Measurements from ENCODE around the gene LHFPL3.

Gene LHFPL3

GRCh38 chr7:104434129-104434528 lies 105.7 kb downstream of the LHFPL3 start:
- no peak for DNase-seq (ENCODE audit: extremely low read depth, low read depth)
- TF ChIP-seq CTCF (IDR thresholded peaks at IDR 0.05; ENCODE audit: low read depth, low read length) = no peak

- no peak for DNase-seq (ENCODE audit: extremely low read depth, low read depth)
- no peak for TF ChIP-seq CTCF (IDR thresholded peaks at IDR 0.05; ENCODE audit: low read depth, low read length)
Observed at GRCh38 chr7:104442481-104442880, 114.1 kb downstream of the LHFPL3 start.

- no peak for DNase-seq (ENCODE audit: extremely low read depth, low read depth)
- TF ChIP-seq CTCF (IDR thresholded peaks at IDR 0.05; ENCODE audit: low read depth, low read length) = no peak
Observed at GRCh38 chr7:104444017-104444416, 115.6 kb downstream of the LHFPL3 start.

- TF ChIP-seq CTCF (IDR thresholded peaks at IDR 0.05; ENCODE audit: low read depth, low read length) = no peak
- no peak for DNase-seq (ENCODE audit: extremely low read depth, low read depth)
Observed at GRCh38 chr7:104445393-104445792, 117.0 kb downstream of the LHFPL3 start.

- no peak for DNase-seq (ENCODE audit: extremely low read depth, low read depth)
- TF ChIP-seq CTCF (IDR thresholded peaks at IDR 0.05; ENCODE audit: low read depth, low read length) = no peak
Observed at GRCh38 chr7:104450861-104451260, 122.5 kb downstream of the LHFPL3 start.

GRCh38 chr7:104453190-104453589 lies 124.8 kb downstream of the LHFPL3 start:
- TF ChIP-seq CTCF (IDR thresholded peaks at IDR 0.05; ENCODE audit: low read depth, low read length) = no peak
- no peak for DNase-seq (ENCODE audit: extremely low read depth, low read depth)

GRCh38 chr7:104458875-104459274 lies 130.5 kb downstream of the LHFPL3 start:
- no peak for DNase-seq (ENCODE audit: extremely low read depth, low read depth)
- no peak for TF ChIP-seq CTCF (IDR thresholded peaks at IDR 0.05; ENCODE audit: low read depth, low read length)

Data from AG09319 (cell line).